ENCODE measurements around the gene UNC119B.

The UNC119B gene

GRCh38 chr12:120674097-120674636 is 36.1 kb upstream of the UNC119B start:
- TF ChIP-seq EGR1 (IDR thresholded peaks at IDR 0.05): no peak
- no peak for TF ChIP-seq MAX (IDR thresholded peaks at IDR 0.05)
- no peak for TF ChIP-seq CEBPB (IDR thresholded peaks at IDR 0.05)

GRCh38 chr12:120677765-120678473 is 32.3 kb upstream of the UNC119B start:
- TF ChIP-seq CREB1 (IDR thresholded peaks at IDR 0.05; ENCODE audit: low read depth) (no peak), EP300 (IDR thresholded peaks at IDR 0.05; ENCODE audit: borderline replicate concordance) (no peak), MAX (IDR thresholded peaks at IDR 0.05) (no peak), ZBTB7A (IDR thresholded peaks at IDR 0.05; ENCODE audit: low read depth) (no peak), EGR1 (IDR thresholded peaks at IDR 0.05) (no peak), CEBPB (IDR thresholded peaks at IDR 0.05) (no peak), TAF1 (IDR thresholded peaks at IDR 0.05; ENCODE audit: low read depth) (no peak), RAD21 (IDR thresholded peaks at IDR 0.05; ENCODE audit: low read depth) (no peak), TEAD4 (IDR thresholded peaks at IDR 0.05) (no peak), REST (IDR thresholded peaks at IDR 0.05; ENCODE audit: low read depth) (no peak), USF1 (IDR thresholded peaks at IDR 0.05) (no peak), YY1 (IDR thresholded peaks at IDR 0.05; ENCODE audit: low read depth) (no peak)

- no peak for TF ChIP-seq EGR1 (IDR thresholded peaks at IDR 0.05)
- no peak for TF ChIP-seq USF1 (IDR thresholded peaks at IDR 0.05)
- no peak for TF ChIP-seq CEBPB (IDR thresholded peaks at IDR 0.05)
- no peak for TF ChIP-seq EP300 (IDR thresholded peaks at IDR 0.05; ENCODE audit: borderline replicate concordance)
- no peak for TF ChIP-seq YY1 (IDR thresholded peaks at IDR 0.05; ENCODE audit: low read depth)
- TF ChIP-seq TEAD4 (IDR thresholded peaks at IDR 0.05): no peak
- no peak for TF ChIP-seq TCF12 (IDR thresholded peaks at IDR 0.05; ENCODE audit: low read depth)
- no peak for TF ChIP-seq RAD21 (IDR thresholded peaks at IDR 0.05; ENCODE audit: low read depth)
- no peak for TF ChIP-seq REST (IDR thresholded peaks at IDR 0.05; ENCODE audit: low read depth)
- TF ChIP-seq TAF1 (IDR thresholded peaks at IDR 0.05; ENCODE audit: low read depth): no peak
- TF ChIP-seq MAX (IDR thresholded peaks at IDR 0.05): no peak
- TF ChIP-seq FOXM1 (IDR thresholded peaks at IDR 0.05; ENCODE audit: borderline replicate concordance, low read depth): no peak
- no peak for TF ChIP-seq ZBTB7A (IDR thresholded peaks at IDR 0.05; ENCODE audit: low read depth)
- TF ChIP-seq CREB1 (IDR thresholded peaks at IDR 0.05; ENCODE audit: low read depth): no peak
Observed at GRCh38 chr12:120678572-120678971, 31.7 kb upstream of the UNC119B start.

GRCh38 chr12:120680165-120680738 is 30.0 kb upstream of the UNC119B start:
- TF ChIP-seq CREB1 (IDR thresholded peaks at IDR 0.05; ENCODE audit: low read depth) (no peak), NFIC (IDR thresholded peaks at IDR 0.05) (no peak), REST (IDR thresholded peaks at IDR 0.05; ENCODE audit: low read depth) (no peak)
